ENCODE results near the gene GPATCH8.
A peak's percentile ranks its signal among the peaks of the same experiment; 100 is the strongest.
"Not testable (repeated sequence)": the region's sequence is repeated elsewhere in the genome, so short reads cannot be mapped to it uniquely, and the experiment has no call there.

Gene GPATCH8

GRCh38 chr17:44400226-44400847 lies 102.9 kb downstream of the GPATCH8 start:
- DNase-seq (ENCODE audit: insufficient read length, low spot score) (peak; percentile 57), FAIRE-seq (peak; percentile 58)

DNA sequence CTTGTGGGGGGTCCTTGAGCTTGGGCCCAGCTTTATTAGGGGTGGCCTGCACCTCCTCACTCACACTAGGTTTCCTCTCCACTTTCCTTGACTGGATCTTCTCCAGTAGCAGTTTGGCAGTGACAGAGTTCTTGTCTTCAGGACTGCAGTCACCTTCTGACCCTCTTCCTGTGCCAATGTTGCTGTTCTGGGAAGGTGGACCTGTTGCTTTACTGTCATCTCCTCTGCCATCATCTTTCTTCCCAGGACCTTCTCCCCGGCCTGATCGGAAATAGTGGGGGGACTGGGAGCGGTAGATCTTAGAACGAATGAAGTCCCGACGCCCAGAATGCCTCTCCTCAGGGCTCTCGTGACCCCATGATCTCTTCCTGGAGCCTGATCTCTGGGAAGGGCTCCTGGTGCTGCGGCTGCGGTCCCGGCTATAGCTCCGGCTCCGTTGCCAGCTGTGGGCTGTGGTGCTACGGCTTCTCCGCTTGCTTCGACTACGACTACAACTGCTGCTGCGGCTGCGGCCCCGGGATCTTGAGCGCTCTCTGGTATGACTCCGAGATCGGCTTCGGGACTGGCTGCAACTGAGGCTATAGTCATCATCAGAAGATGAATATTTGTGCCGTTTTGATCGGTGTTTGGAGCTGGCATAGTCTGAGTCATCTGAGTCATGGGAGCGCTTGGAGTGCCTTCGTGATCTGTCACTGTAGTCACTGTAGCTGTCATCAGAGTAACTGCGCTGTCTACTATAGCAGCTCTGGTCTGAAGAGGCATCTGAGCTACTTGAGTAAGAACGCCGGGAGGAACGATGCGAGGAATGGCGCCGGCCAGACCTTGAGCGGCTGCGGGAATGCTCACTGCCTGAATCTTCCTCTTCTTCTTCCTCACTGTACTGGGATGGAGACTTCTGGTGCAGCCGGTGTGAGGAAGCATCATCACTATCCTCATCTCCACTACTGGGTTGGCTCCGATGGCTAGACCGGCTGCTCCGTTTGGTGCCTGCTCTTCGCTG lies 104.2 kb downstream of the GPATCH8 start:
- FAIRE-seq (no peak), DNase-seq (ENCODE audit: insufficient read length, low spot score) (no peak)

DNA sequence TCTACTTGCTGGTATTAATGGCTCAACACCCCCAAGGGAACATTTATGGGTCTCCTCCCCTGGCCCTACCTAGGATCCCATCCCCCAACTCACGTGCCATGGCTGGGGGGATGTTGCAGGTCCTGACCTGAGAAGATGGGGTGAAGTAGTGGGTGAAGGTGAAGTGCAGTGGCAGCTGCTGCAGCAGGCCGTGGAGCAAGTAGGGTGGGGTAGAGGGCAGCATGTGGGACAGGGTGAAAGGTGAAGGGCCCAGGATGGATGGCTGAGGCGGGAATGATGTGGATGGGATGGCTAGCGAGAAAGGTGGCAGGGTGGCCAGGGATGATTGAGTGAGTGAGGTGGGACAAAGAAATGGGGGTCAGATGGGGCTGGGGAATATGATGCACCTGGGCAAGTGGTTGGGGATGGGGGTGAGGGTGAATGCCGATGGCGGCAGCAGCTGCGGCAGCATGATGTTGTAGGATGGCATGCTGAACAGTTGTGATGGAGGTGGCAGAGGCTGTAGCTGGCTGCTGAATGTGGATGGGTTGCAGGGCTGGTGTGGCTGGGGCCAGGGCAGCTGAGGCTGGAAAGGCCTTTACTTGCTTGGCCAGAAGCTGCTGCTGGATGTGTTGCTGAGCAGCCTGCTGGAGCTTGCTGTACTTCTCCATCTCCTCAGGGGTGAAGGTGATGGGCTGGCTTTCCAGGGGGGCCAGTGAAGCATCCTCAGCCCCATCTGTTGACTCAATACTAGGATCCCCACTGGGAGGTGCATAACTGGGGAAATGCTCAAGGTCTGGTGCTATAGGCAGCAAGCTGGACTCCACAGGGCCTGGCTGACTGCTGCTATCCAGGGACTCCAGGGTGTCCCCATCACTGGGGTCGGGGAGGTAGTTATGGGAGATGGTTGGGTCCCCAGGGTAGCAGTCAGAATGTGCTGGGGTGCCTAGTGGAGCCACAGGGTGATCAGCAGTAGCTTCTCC lies 105.4 kb downstream of the GPATCH8 start:
- DNase-seq (ENCODE audit: insufficient read length, low spot score), result no peak
- peak; percentile 78 for FAIRE-seq

- FAIRE-seq, result no peak
- no peak for DNase-seq (ENCODE audit: insufficient read length, low spot score)
Observed at GRCh38 chr17:44396946-44397345, 106.3 kb downstream of the GPATCH8 start.

GRCh38 chr17:44394833-44395232 lies 108.4 kb downstream of the GPATCH8 start:
- FAIRE-seq (no peak), DNase-seq (ENCODE audit: insufficient read length, low spot score) (no peak)

DNA sequence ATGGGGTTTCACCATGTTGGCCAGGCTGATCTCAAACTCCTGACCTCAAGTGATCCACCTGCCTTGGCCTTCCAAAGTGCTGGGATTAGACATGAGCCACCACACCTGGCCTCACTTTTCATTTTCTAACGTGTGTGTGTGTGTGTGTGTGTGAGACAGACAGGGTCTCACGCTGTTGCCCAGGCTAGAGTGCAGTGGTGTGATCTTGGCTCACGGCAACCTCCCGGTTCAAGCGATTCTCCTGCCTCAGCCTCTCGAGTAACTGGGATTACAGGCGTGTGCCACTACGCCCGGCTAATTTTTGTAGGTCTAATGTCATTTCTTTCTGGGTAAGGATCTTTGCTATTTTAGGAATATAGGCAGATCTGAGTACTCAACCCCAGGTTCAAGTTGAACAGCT lies 109.1 kb downstream of the GPATCH8 start:
- not testable (repeated sequence) for DNase-seq (ENCODE audit: insufficient read length, low spot score); FAIRE-seq

GRCh38 chr17:44390250-44390870 lies 112.8 kb downstream of the GPATCH8 start:
- FAIRE-seq (no peak), DNase-seq (ENCODE audit: insufficient read length, low spot score) (no peak)

- FAIRE-seq, result no peak
Observed at GRCh38 chr17:44389723-44390202, 113.4 kb downstream of the GPATCH8 start.

DNA sequence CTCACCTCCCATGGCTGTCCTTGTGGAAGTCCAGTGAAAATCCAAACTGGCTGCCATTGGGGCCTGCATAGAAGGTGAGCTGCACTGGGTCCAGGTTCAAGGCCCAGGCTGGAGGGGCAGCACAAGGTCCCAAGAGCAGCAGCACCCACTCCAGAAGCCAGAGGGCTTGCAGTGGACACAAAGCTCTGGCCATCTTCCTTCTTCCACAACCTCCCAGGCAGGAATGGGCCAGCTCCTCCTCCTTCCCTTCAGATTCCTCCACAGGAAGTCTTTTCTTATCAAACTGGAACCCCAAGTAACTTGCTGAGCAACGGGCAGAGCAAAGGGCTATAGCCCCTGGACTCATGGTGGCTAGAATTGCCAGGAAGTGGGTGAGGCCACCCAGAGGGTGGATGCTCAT lies 113.9 kb downstream of the GPATCH8 start, which contains the start of gene ITGA2B:
ITGA2B (minus strand) TSS at position 369 of the 400 bp plus-strand sequence; CDS start at position 193, 176 bp downstream.
- FAIRE-seq, result no peak
- no peak for DNase-seq (ENCODE audit: insufficient read length, low spot score)

More at GRCh38 chr17:44389723-44390202, 113.4 kb downstream of the GPATCH8 start:
- no peak for DNase-seq (ENCODE audit: insufficient read length, low spot score)

DNA sequence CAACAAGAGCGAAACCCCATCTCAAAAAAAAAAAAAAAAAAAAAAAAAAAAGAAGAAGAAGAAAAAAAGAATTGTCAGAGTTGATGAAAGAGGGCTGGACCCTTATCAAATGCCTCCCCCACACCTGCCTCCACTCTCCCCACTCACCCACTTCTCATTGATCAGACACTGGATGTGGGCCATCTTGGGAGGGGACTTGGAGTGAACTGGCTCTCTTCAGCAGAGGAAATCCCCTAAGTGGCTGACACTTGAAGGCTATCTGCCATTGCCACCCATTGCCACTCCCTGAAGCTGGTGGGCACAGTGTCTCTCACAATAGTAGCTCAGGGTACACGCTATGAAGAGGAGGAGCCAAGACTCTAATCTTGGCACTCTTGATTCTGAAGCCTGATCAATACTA lies 115.4 kb downstream of the GPATCH8 start:
- FAIRE-seq (no peak), DNase-seq (ENCODE audit: insufficient read length, low spot score) (no peak)

- DNase-seq (ENCODE audit: insufficient read length, low spot score) (no peak), FAIRE-seq (peak; percentile 16)
Observed at GRCh38 chr17:44386182-44386525, 117.1 kb downstream of the GPATCH8 start.

GRCh38 chr17:44385287-44386181 lies 117.7 kb downstream of the GPATCH8 start:
- FAIRE-seq, result peak; percentile 95
- peak; percentile 87 for DNase-seq (ENCODE audit: insufficient read length, low spot score)

DNA sequence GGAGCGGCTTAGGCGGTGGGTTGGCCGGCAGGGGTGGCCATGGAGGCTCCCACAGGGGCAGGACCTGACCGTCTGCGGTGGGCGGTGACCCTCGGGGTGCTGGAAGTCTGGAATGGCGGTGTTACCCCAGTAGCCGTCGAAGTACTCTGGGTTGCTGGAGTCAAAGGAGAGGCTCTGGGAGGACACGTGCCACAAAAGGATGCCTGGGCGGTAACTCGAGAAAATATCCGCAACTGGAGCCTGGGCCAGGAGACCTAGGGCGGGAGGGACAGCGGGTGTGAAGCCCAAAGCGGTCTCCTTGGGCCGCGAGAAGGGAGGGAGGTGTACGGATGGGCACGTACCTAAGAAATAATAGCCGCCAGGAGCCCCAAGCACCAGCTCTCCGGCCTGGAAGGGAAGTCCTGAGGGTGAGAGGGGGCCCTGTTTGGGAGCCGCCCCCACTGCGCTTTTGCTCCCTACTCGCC lies 118.4 kb downstream of the GPATCH8 start:
- FAIRE-seq, result no peak
- no peak for DNase-seq (ENCODE audit: insufficient read length, low spot score)

DNA sequence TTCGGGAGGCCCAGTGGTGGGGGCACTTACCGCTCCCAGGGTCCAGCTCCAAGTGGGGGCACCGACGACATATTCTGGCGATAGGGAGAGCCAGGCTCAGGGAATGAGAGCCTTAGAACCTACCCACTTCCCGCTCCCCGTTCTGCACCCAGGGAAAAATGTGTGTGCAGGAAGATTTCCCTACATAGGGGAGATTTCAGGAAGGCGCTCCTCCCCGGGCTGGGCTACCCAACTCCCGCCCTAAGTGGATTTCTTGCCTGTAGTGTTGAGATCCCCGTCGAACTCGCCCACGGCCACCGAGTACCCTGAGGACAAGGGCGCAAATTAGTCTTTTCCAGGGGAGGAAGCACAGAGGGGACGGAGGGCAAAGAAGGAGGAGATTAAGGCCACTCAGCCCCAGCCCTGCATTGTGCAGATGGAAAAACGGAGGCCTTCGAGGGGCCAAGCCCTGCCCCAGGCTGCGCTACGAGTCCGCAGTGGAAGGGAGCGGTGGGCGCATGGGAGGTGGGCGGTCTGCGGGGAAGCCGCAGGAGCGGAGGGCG lies 118.9 kb downstream of the GPATCH8 start:
- FAIRE-seq (peak; percentile 46), DNase-seq (ENCODE audit: insufficient read length, low spot score) (no peak)

GRCh38 chr17:44383861-44384260 lies 119.3 kb downstream of the GPATCH8 start:
- DNase-seq (ENCODE audit: insufficient read length, low spot score) (no peak), FAIRE-seq (no peak)

- DNase-seq (ENCODE audit: insufficient read length, low spot score) (no peak), FAIRE-seq (no peak)
Observed at GRCh38 chr17:44383363-44383762, 119.8 kb downstream of the GPATCH8 start.

DNA sequence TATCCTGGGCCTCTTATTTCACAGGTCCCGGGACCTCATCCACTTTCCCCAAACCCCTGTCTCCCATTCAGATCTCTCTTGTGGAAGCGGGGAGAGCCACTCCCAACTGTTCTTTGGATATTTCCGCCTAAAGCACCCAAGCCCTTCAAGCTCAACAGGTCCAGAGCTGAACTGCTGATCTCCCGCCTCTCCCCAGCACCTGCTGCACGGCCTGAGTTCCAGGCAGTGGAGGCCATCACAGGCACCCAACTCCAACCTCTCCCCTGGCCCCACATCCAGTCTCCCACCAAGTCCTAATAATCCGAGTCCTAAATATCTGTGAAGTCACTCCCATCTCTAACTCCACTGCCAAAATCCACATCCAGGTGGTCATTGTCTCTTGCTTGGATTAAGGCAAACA lies 120.3 kb downstream of the GPATCH8 start:
- no peak for FAIRE-seq

GRCh38 chr17:44381810-44382305 lies 121.3 kb downstream of the GPATCH8 start:
- DNase-seq (ENCODE audit: insufficient read length, low spot score) (no peak), FAIRE-seq (no peak)

More for the DNA sequence above, 120.3 kb downstream of the GPATCH8 start:
- DNase-seq (ENCODE audit: insufficient read length, low spot score), result no peak

All from HTR-8/SVneo (cell line).